ENCODE results near the gene TMEM151B. TPM values are rescaled to one million over a fixed set of nuclear protein-coding genes. Genes with fewer than 3 reads are reported as not detected.

TMEM151B gene
- total RNA-seq, 2 experiments from 2014 or later: not detected

GRCh38 chr6:44297063-44298038, 27.1 kb downstream of the TMEM151B start:
- Mint-ChIP-seq H3K36me3 (ENCODE audit: low read depth) (peaks cover 22% of the 10 kb centered on the region), H3K4me3 (peak overlapping the region; percentile 4), H3K4me1 (peaks cover 6% of the 10 kb centered on the region), H3K27ac (no peak overlapping the region), H3K27me3 (peaks cover 42% of the 10 kb centered on the region), H3K9me3 (no peaks in the 10 kb centered on the region)
- DNase-seq: peak; percentile 51
- CTCF ChIA-PET: interaction anchor here (1.6 to 2.3 kb wide), 2 partner anchors 12 to 15 kb away, joined by 3 to 5 read pairs; partner anchors contain the start of gene AARS2
- POLR2A ChIA-PET: interaction anchor here (0.9 to 2.8 kb wide), 3 partner anchors 10 to 50 kb away, joined by 4 to 13 read pairs (median 5); partner anchors contain the start of genes AARS2 and HSP90AB1

- Mint-ChIP-seq H3K27ac (no peak overlapping the region), H3K4me3 (no peak overlapping the region), H3K4me1 (peaks cover 6% of the 10 kb centered on the region), H3K27me3 (peaks cover 39% of the 10 kb centered on the region), H3K9me3 (no peaks in the 10 kb centered on the region), H3K36me3 (ENCODE audit: low read depth) (peaks cover 25% of the 10 kb centered on the region)
- POLR2A ChIA-PET: interaction anchor here (1.3 kb wide), 1 partner anchor 51 kb away, joined by 4 read pairs; the partner anchor contains the start of gene HSP90AB1
- CTCF ChIA-PET: interaction anchor here (0.9 to 2.4 kb wide), 4 partner anchors 8 to 30 kb away, joined by 3 to 14 read pairs (median 4); partner anchors contain the start of gene AARS2
- no peak for DNase-seq
Measured at GRCh38 chr6:44298055-44298803, 28.0 kb downstream of the TMEM151B start.

GRCh38 chr6:44298864-44299263, 28.6 kb downstream of the TMEM151B start:
- H3K4me3 Mint-ChIP-seq: no peak overlapping the region
- peaks cover 30% of the 10 kb centered on the region for H3K36me3 Mint-ChIP-seq (ENCODE audit: low read depth)
- POLR2A ChIA-PET: interaction anchor here (0.6 to 1.3 kb wide), 3 partner anchors 12 to 85 kb away, joined by 3 to 5 read pairs (median 4); partner anchors contain the start of gene HSP90AB1
- DNase-seq: no peak
- CTCF ChIA-PET: interaction anchor here (0.9 to 2.4 kb wide), 4 partner anchors 8 to 30 kb away, joined by 3 to 14 read pairs (median 4); partner anchors contain the start of gene AARS2
- H3K27me3 Mint-ChIP-seq: peaks cover 37% of the 10 kb centered on the region
- no peaks in the 10 kb centered on the region for H3K9me3 Mint-ChIP-seq
- peaks cover 6% of the 10 kb centered on the region for H3K4me1 Mint-ChIP-seq
- H3K27ac Mint-ChIP-seq: no peak overlapping the region

GRCh38 chr6:44300292-44300823, 30.1 kb downstream of the TMEM151B start:
- no peaks in the 10 kb centered on the region for H3K9me3 Mint-ChIP-seq
- no peak overlapping the region for H3K4me3 Mint-ChIP-seq
- ChIA-PET POLR2A (interaction anchor here (1.9 kb wide), 1 partner anchor 8 kb away, joined by 5 read pairs; no protein-coding TSS in a partner anchor), CTCF (interaction anchor here (2.4 kb wide), 1 partner anchor 32 kb away, joined by 14 read pairs; no protein-coding TSS in a partner anchor)
- peaks cover 32% of the 10 kb centered on the region for H3K36me3 Mint-ChIP-seq (ENCODE audit: low read depth)
- H3K27ac Mint-ChIP-seq: no peak overlapping the region
- H3K27me3 Mint-ChIP-seq: peaks cover 30% of the 10 kb centered on the region
- peaks cover 6% of the 10 kb centered on the region for H3K4me1 Mint-ChIP-seq
- no peak for DNase-seq

DNA sequence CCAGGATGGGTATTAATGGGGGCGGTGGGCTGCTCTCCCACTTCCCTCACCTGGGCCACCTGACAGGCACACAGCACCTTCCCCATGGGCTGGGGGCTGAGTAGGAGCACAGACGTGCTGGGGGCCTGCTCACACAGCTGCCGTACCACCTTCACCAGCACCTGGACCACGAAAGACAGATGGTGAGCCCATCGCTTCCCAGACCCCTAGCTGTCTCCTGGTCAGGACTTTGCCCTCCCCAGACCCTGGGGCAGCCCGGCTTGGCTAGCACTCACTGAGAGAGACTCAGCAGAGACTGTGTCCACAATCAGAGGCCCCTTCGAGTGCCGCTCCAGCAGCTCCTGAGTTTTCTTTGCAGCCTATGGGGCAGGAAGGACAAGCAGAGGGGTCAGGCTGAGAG, 30.9 kb downstream of the TMEM151B start:
- H3K4me1 Mint-ChIP-seq: peaks cover 6% of the 10 kb centered on the region
- peaks cover 25% of the 10 kb centered on the region for H3K27me3 Mint-ChIP-seq
- CTCF ChIA-PET: no interaction called here
- H3K36me3 Mint-ChIP-seq (ENCODE audit: low read depth): peaks cover 38% of the 10 kb centered on the region
- no peak for DNase-seq
- no peak overlapping the region for H3K27ac Mint-ChIP-seq
- H3K4me3 Mint-ChIP-seq: no peak overlapping the region
- POLR2A ChIA-PET: interaction anchor here (1.9 kb wide), 1 partner anchor 9 kb away, joined by 5 read pairs; no protein-coding TSS in a partner anchor
- no peaks in the 10 kb centered on the region for H3K9me3 Mint-ChIP-seq

GRCh38 chr6:44301782-44302564, 31.7 kb downstream of the TMEM151B start:
- Mint-ChIP-seq H3K9me3 (no peaks in the 10 kb centered on the region), H3K27ac (no peak overlapping the region), H3K4me1 (peaks cover 6% of the 10 kb centered on the region), H3K36me3 (ENCODE audit: low read depth) (peaks cover 38% of the 10 kb centered on the region), H3K27me3 (peaks cover 17% of the 10 kb centered on the region), H3K4me3 (no peak overlapping the region)
- POLR2A ChIA-PET: interaction anchor here (1.0 to 1.9 kb wide), 2 partner anchors 10 to 11 kb away, joined by 3 to 5 read pairs; partner anchors contain the start of gene AARS2
- CTCF ChIA-PET: interaction anchor here (3.6 kb wide), 1 partner anchor 10 kb away, joined by 14 read pairs; the partner anchor contains the start of gene AARS2
- no peak for DNase-seq

GRCh38 chr6:44302856-44303255, 32.6 kb downstream of the TMEM151B start:
- Mint-ChIP-seq H3K4me1 (peaks cover 3% of the 10 kb centered on the region), H3K36me3 (ENCODE audit: low read depth) (peaks cover 38% of the 10 kb centered on the region), H3K27me3 (peaks cover 12% of the 10 kb centered on the region), H3K27ac (no peak overlapping the region), H3K4me3 (no peak overlapping the region), H3K9me3 (no peaks in the 10 kb centered on the region)
- ChIA-PET CTCF (interaction anchor here (1.1 to 4.1 kb wide), 4 partner anchors 9 to 36 kb away, joined by 3 to 36 read pairs (median 8); partner anchors contain the start of gene AARS2), POLR2A (interaction anchor here (2.8 kb wide), 1 partner anchor 10 kb away, joined by 12 read pairs; the partner anchor contains the start of gene AARS2)
- DNase-seq: no peak

GRCh38 chr6:44303842-44304241, 33.6 kb downstream of the TMEM151B start:
- DNase-seq: no peak
- CTCF ChIA-PET: interaction anchor here (0.5 to 4.1 kb wide), 6 partner anchors 8 to 39 kb away, joined by 3 to 36 read pairs (median 4); partner anchors contain the start of gene AARS2
- H3K27ac Mint-ChIP-seq: no peak overlapping the region
- peaks cover 2% of the 10 kb centered on the region for H3K4me1 Mint-ChIP-seq
- POLR2A ChIA-PET: interaction anchor here (0.8 to 2.8 kb wide), 3 partner anchors 9 to 47 kb away, joined by 3 to 12 read pairs (median 6); partner anchors contain the start of genes AARS2 and SLC35B2
- H3K9me3 Mint-ChIP-seq: no peaks in the 10 kb centered on the region
- peaks cover 4% of the 10 kb centered on the region for H3K27me3 Mint-ChIP-seq
- H3K4me3 Mint-ChIP-seq: no peak overlapping the region
- H3K36me3 Mint-ChIP-seq (ENCODE audit: low read depth): peaks cover 38% of the 10 kb centered on the region

DNA sequence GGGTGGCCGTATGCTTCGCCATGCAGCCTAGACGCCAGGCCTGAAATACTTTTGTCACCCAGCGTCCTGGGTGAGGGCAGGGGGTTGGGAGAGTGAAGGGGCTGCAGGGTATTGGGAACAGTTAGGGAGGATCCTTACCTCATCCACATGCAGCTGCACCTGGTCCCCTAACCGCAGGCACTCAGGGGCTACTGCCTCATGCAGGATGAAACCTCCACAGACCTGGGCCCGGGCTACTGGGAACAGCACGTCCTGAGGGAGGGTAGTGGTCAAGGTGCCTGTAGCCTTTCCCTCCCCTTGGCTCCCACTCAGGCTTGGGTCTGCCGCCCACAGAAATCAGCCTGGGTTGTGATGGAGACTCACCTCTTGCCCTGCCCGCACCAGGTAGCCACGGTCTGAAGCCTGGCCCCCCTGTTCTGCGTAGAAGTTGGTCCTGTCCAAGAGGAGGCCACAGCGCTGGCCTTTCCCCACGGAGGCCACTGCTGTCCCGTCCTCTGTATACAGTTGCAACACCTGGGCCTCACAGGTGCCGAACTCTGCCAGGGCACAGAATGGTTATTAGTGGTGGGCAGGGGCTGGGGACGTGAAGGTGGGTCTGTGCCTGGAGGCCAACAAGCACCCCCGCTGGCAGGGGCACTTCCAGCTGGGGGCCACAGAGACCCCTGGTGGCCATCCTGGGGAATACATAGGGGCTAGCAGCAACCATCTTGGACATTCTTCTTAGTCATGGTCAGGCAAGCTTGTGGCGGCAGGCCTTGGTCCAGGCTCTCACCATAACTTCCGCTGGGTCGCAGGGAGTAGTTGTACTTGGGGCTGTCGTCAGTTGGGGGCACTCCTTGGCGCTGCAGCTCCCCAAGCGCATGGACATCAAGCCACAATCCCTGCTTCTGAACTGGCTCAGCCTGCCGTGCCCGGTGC, 34.3 kb downstream of the TMEM151B start:
- Mint-ChIP-seq H3K9me3 (no peaks in the 10 kb centered on the region), H3K36me3 (ENCODE audit: low read depth) (peaks cover 35% of the 10 kb centered on the region), H3K4me1 (no peaks in the 10 kb centered on the region), H3K27ac (no peak overlapping the region), H3K4me3 (no peak overlapping the region), H3K27me3 (no peaks in the 10 kb centered on the region)
- POLR2A ChIA-PET: interaction anchor here (1.4 to 2.8 kb wide), 3 partner anchors 8 to 48 kb away, joined by 6 to 12 read pairs (median 6); partner anchors contain the start of genes AARS2 and SLC35B2
- DNase-seq: peak; percentile 41
- CTCF ChIA-PET: interaction anchor here (0.8 to 4.1 kb wide), 14 partner anchors 8 to 80 kb away, joined by 3 to 36 read pairs (median 4); partner anchors contain the start of gene AARS2

GRCh38 chr6:44305200-44305725, 35.0 kb downstream of the TMEM151B start:
- Mint-ChIP-seq H3K36me3 (ENCODE audit: low read depth) (peaks cover 40% of the 10 kb centered on the region), H3K27ac (no peak overlapping the region), H3K27me3 (no peaks in the 10 kb centered on the region), H3K4me3 (no peak overlapping the region), H3K4me1 (no peaks in the 10 kb centered on the region), H3K9me3 (no peaks in the 10 kb centered on the region)
- no peak for DNase-seq
- POLR2A ChIA-PET: interaction anchor here (1.2 to 2.8 kb wide), 4 partner anchors 8 to 49 kb away, joined by 3 to 12 read pairs (median 6); partner anchors contain the start of genes AARS2 and SLC35B2
- CTCF ChIA-PET: interaction anchor here (0.6 to 4.1 kb wide), 15 partner anchors 7 to 131 kb away, joined by 3 to 36 read pairs (median 4); partner anchors contain the start of gene AARS2

Measured in activated CD4-positive, alpha-beta memory T cell treated with anti-CD3 and anti-CD28 coated beads, Interleukin-2, amount 10 ng/mL, durations not matched to agents 7 days and 5 days (primary cell).